ENCODE data around the gene ABCA7. TPM values are rescaled to one million over a fixed set of nuclear protein-coding genes. Genes with fewer than 3 reads are reported as not detected.

ABCA7 gene
- total and polyA plus RNA-seq, 2 of the 13 experiments (the other 11 are each of a cell fraction or from before 2014, with no cell fraction given), result 4.4 to 32.4 TPM

DNA sequence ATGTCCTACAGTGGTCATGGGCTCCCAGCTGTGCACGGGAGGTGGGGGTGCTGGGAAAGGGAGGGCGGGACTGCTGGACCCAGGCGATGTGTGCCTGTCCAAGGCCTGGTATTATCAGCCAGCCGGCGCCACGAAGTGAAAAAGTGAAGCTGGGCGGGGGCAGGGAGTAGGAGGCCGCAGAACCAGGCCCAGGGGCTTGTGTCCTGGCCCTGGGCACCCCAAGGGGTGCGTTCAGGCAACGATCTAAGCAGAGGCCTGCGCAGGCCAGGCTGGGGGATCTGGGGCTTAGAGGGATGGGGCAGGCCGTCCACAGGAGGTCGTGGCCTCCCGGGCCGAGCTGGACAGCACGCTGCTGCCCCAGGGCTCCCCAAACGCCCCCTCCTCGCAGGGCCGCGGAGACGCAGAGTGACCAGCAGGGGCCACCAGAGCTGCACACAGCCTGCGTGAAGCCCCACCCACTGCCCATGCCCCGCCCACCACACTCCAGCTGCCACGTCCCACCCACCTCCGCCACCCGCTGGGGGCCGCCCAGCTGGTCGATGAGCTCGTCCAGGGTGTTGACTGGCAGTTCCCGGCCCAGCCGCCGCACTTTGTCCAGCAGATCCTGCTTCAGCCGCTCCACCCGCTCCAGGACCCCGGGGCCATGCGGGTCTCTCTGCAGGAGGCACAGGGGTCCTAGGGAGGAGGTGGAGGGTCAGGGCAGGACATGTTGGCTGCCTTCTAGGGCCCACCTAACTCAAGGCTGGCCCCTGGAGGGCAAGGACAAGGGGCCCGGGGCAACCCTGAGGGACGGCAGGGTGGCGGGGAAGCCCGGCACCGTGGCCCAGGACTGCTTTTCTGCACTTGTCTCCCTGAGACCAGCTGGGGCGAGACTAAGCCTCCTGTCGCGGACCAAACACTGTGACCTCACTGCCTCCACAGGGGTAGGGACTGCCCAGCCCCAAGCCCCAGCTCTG, 73.4 kb downstream of the ABCA7 start (continued):
- TF ChIP-seq, protein P1, sequence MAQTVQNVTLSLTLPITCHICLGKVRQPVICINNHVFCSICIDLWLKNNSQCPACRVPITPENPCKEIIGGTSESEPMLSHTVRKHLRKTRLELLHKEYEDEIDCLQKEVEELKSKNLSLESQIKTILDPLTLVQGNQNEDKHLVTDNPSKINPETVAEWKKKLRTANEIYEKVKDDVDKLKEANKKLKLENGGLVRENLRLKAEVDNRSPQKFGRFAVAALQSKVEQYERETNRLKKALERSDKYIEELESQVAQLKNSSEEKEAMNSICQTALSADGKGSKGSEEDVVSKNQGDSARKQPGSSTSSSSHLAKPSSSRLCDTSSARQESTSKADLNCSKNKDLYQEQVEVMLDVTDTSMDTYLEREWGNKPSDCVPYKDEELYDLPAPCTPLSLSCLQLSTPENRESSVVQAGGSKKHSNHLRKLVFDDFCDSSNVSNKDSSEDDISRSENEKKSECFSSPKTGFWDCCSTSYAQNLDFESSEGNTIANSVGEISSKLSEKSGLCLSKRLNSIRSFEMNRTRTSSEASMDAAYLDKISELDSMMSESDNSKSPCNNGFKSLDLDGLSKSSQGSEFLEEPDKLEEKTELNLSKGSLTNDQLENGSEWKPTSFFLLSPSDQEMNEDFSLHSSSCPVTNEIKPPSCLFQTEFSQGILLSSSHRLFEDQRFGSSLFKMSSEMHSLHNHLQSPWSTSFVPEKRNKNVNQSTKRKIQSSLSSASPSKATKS (CRISPR knock-in tag; IDR thresholded peaks at IDR 0.05), result no peak
- TF ChIP-seq, protein P2, sequence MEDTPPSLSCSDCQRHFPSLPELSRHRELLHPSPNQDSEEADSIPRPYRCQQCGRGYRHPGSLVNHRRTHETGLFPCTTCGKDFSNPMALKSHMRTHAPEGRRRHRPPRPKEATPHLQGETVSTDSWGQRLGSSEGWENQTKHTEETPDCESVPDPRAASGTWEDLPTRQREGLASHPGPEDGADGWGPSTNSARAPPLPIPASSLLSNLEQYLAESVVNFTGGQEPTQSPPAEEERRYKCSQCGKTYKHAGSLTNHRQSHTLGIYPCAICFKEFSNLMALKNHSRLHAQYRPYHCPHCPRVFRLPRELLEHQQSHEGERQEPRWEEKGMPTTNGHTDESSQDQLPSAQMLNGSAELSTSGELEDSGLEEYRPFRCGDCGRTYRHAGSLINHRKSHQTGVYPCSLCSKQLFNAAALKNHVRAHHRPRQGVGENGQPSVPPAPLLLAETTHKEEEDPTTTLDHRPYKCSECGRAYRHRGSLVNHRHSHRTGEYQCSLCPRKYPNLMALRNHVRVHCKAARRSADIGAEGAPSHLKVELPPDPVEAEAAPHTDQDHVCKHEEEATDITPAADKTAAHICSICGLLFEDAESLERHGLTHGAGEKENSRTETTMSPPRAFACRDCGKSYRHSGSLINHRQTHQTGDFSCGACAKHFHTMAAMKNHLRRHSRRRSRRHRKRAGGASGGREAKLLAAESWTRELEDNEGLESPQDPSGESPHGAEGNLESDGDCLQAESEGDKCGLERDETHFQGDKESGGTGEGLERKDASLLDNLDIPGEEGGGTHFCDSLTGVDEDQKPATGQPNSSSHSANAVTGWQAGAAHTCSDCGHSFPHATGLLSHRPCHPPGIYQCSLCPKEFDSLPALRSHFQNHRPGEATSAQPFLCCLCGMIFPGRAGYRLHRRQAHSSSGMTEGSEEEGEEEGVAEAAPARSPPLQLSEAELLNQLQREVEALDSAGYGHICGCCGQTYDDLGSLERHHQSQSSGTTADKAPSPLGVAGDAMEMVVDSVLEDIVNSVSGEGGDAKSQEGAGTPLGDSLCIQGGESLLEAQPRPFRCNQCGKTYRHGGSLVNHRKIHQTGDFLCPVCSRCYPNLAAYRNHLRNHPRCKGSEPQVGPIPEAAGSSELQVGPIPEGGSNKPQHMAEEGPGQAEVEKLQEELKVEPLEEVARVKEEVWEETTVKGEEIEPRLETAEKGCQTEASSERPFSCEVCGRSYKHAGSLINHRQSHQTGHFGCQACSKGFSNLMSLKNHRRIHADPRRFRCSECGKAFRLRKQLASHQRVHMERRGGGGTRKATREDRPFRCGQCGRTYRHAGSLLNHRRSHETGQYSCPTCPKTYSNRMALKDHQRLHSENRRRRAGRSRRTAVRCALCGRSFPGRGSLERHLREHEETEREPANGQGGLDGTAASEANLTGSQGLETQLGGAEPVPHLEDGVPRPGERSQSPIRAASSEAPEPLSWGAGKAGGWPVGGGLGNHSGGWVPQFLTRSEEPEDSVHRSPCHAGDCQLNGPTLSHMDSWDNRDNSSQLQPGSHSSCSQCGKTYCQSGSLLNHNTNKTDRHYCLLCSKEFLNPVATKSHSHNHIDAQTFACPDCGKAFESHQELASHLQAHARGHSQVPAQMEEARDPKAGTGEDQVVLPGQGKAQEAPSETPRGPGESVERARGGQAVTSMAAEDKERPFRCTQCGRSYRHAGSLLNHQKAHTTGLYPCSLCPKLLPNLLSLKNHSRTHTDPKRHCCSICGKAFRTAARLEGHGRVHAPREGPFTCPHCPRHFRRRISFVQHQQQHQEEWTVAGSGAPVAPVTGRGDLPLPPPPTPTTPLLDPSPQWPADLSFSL (CRISPR knock-in tag; IDR thresholded peaks at IDR 0.05), result no peak
- peak; percentile 80; the same call in 1 of the 2 replicates for TF ChIP-seq MYC (CRISPR knock-in tag; IDR thresholded peaks at IDR 0.05; ENCODE audit: borderline replicate concordance)
- TF ChIP-seq TBL1XR1 (IDR thresholded peaks at IDR 0.05; ENCODE audit: borderline replicate concordance, low read length, partially characterized antibody), result no peak
- TF ChIP-seq, protein P3, sequence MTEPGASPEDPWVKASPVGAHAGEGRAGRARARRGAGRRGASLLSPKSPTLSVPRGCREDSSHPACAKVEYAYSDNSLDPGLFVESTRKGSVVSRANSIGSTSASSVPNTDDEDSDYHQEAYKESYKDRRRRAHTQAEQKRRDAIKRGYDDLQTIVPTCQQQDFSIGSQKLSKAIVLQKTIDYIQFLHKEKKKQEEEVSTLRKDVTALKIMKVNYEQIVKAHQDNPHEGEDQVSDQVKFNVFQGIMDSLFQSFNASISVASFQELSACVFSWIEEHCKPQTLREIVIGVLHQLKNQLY (CRISPR knock-in tag; IDR thresholded peaks at IDR 0.05), result peak; percentile 69
- TF ChIP-seq ZNF138 (CRISPR knock-in tag; IDR thresholded peaks at IDR 0.05; ENCODE audit: low read depth), result peak; percentile 64; the same call in 1 of the 2 replicates
- no peak for TF ChIP-seq ZNF317 (CRISPR knock-in tag; IDR thresholded peaks at IDR 0.05)
- TF ChIP-seq, protein P4, sequence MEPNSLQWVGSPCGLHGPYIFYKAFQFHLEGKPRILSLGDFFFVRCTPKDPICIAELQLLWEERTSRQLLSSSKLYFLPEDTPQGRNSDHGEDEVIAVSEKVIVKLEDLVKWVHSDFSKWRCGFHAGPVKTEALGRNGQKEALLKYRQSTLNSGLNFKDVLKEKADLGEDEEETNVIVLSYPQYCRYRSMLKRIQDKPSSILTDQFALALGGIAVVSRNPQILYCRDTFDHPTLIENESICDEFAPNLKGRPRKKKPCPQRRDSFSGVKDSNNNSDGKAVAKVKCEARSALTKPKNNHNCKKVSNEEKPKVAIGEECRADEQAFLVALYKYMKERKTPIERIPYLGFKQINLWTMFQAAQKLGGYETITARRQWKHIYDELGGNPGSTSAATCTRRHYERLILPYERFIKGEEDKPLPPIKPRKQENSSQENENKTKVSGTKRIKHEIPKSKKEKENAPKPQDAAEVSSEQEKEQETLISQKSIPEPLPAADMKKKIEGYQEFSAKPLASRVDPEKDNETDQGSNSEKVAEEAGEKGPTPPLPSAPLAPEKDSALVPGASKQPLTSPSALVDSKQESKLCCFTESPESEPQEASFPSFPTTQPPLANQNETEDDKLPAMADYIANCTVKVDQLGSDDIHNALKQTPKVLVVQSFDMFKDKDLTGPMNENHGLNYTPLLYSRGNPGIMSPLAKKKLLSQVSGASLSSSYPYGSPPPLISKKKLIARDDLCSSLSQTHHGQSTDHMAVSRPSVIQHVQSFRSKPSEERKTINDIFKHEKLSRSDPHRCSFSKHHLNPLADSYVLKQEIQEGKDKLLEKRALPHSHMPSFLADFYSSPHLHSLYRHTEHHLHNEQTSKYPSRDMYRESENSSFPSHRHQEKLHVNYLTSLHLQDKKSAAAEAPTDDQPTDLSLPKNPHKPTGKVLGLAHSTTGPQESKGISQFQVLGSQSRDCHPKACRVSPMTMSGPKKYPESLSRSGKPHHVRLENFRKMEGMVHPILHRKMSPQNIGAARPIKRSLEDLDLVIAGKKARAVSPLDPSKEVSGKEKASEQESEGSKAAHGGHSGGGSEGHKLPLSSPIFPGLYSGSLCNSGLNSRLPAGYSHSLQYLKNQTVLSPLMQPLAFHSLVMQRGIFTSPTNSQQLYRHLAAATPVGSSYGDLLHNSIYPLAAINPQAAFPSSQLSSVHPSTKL (CRISPR knock-in tag; IDR thresholded peaks at IDR 0.05), result peak; percentile 58; the same call in 1 of the 2 replicates
- peak; percentile 18 for TF ChIP-seq AGO2 (optimal IDR thresholded peaks at IDR 0.05; ENCODE audit: low read depth, low read length)
- no peak for TF ChIP-seq MTF1 (CRISPR knock-in tag; IDR thresholded peaks at IDR 0.05)
- TF ChIP-seq ZNF232 (CRISPR knock-in tag; IDR thresholded peaks at IDR 0.05; ENCODE audit: borderline replicate concordance), result no peak; the same call in 1 of the 2 replicates
- no peak for TF ChIP-seq ZEB1 (IDR thresholded peaks at IDR 0.05; ENCODE audit: insufficient replicate concordance, low read depth)
- 0 out of 2 replicates have a peak, but pooled peaks have one; percentile 69 for TF ChIP-seq KLF13 (CRISPR knock-in tag; IDR thresholded peaks at IDR 0.05)
- peak; percentile 99 for TF ChIP-seq HNRNPK (IDR thresholded peaks at IDR 0.05; ENCODE audit: low read depth, low read length, poor library complexity, severe bottlenecking)

Data from HepG2 (cell line).